COLO668 (cell line): Measurements from ENCODE around the gene EFTUD2.
A peak's percentile ranks its signal among the peaks of the same experiment; 100 is the strongest.

Source experiments
- DNase-seq: peaks from one replicate; lab custom pipeline; 2025; ENCODE audit not compliant: unreplicated experiment; lab: John Stamatoyannopoulos, UW

Gene EFTUD2

DNA sequence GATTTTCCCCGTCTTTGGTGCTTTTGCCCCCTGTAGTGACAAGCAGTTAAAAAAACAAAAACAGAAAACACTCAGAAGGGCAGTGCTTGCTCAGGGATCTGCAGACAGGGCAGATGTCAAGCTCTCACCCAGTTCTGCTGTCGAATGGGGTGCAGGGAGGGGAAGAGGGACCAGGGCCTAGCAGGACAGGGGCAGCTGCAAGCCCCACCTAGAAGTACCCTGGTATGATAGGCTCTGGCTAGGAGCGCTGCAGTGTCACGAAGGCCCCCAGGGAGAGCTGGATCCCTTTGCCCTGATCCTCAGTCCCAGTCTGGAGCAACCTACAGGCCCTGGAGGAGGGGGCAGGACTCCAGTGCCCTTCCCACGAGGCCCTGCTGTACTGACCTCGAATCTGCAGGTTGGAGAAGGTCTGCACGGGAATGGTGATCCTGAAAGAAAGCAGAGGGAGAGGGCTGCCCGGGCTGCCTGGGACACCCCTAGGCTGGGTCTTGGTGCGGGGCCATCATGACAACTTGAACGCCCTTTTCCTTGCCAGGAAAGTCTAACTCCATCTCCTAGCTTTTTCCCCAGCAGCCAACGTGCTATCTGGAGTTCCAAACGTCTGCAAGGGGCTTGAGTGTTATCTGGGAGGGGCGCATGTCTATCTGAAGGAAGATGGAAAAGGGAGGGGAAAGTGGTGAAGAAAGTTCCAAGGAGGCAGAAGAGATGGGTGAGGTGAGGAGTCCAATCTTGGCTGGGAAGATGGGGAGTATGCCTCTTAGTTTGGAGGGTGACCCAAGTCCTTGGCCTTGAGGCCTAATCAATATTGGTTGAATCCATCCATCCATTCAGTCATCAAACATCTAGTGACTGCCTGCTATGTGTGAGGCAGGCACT is 11.2 kb upstream of the EFTUD2 start:
- no peak for DNase-seq

DNA sequence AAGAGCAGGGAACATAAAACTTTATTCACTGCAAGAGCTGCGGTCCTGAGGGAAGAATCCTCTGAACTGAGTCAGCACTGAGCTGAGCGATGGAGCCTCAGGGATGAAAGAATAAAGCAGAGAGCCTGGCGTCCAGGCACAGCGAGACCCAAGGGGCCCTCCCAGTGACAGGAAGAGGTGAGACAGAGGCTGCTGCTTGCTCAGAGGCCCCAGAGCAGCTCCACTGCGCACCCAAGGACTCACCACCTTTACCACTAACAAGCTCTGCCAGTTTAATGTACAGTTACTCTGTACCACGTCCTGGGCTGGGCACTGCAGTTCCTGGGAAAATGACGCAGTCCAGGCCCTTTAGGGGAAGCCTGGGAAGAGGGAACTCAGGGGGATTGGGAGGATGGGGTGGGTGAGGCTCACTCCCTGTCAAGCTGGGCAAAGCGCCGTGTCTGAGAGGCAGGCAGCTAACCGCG is 10.5 kb upstream of the EFTUD2 start:
- DNase-seq = no peak

DNA sequence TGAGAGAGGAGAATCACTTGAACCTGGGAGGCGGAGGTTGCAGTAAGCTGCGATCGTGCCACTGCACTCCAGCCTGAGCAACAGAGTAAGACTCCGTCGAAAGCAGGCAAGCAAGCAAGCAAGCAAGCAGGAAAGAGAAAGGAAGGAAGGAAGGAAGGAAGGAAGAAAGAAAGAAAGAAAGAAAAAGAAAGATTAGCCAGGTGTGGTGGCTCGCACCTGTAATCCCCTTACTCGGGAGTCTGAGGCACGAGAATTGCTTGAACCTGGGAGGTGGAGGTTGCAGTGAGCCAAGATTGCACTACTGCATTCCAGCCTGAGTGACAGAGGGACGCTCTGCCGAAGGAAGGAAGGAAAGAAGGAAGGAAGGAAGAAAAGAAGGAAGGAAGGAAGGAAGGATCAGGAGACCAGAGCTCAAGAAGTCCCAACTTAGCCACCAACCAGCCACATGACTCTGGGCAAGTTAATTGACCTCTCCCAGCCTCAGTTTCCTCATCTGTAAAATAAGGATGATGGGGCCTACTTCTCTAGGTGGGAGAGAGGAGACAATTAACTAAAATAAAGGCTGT is 9.6 kb upstream of the EFTUD2 start:
- no peak for DNase-seq

DNA sequence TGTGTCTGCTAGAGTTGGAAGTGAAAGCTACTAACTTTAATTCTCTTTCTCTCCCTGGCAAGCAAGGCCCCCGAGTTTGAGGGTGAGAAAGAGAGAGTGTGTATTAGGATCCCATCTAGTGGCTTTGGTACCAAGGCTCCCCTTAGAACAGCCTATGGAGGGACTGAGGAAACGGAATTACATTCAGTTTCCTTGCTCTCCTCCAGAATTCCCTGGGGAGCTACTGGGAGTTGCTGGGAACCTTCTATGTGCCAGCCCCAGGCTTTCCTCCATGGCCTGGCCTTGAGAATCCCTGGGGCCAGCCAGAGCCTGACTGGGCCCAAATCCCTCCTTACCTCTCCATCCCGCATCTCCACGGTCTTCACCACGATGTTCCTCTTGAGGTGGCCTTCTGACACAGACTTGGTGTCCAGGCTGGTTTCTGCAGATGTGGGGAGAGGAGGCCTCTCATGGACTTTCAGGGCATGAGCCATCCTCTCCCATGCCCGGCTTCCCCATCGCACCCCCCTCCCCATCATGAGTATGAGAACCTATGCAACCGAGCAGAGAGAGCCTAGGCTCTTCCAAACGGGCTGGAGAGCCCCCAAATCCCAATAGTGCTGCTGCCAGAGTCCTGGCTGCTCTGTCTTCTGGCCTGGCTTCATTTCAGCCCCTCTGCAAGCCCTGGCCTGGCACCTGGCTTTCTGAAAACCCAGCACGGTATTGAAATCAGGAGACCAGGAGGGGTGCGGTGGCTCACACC is 8.7 kb upstream of the EFTUD2 start:
- no peak for DNase-seq

DNA sequence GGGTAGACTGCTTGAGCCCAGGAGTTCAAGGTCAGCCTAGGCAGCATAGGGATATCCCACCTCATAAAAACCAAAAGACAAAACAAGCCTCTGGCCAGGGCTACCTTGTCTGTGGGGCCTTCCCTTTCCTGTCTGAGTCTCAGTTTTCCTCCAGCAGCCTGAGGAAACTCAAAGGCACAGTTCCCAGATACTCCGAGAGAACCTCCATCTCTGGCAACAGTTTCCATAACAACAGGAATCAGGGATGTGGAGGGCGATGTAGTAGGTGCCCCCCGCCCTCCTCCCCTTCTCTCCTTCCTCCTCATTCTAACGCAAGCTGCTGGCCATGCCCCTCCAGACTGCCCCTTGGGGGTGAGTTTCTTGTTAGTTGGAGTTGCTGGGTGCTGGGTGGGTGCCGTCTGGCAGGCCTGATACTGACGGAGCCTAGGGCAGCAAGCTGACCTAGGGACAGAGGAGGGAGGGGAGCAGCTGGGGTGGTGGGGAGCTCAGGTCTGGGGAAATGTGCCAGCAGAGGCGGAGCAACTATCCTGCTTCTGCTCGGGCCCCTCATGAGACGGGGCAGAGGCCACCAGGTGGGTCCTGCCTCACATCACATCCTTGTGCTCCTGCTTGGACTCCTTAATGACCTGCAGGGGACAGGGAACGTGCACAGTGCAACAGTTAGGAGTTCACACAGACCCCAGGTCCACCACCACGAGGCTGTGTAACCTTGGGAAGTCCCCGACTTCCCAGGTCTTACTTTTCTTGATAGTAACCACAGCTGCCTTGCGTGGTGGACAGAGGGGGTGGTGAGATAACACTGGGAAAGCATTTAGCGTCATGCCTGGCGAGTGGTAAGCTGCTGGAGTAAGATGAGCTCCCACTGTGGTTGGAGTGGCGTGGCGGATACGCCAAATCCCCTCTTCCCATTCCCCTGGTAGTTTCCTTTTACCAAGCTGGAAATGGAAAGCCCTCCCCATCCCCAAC is 7.8 kb upstream of the EFTUD2 start:
- no peak for DNase-seq

DNA sequence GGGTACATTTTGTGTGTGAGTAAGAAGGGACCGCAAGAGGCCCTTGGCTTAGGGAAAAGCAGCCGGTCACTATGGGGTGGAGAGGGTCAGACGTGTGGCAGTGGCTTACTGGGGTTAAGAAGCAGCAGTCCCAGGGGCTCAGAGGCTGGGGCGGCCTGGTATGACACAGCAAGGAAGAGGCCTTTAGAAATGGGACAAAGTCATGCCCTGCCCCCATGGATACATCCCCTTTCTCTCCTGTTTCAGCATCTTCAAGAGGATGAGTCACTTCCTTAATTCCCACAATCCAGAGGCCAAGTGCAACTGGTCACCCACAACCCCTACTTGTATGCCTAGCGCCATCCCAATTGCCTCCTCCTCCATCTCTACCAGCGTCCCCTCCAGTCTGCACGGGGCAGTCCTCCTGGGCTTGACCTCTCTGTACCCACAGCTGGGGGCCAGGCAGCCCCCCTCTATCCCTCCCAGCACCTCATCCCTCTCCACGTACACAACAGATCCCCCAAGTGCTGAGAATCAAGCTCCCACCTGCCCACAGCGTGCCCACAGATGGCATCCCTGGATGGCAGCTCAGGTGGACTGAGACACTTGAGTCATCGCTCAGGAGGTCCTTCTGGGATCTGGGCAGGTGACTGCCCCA is 6.9 kb upstream of the EFTUD2 start:
- no peak for DNase-seq

DNA sequence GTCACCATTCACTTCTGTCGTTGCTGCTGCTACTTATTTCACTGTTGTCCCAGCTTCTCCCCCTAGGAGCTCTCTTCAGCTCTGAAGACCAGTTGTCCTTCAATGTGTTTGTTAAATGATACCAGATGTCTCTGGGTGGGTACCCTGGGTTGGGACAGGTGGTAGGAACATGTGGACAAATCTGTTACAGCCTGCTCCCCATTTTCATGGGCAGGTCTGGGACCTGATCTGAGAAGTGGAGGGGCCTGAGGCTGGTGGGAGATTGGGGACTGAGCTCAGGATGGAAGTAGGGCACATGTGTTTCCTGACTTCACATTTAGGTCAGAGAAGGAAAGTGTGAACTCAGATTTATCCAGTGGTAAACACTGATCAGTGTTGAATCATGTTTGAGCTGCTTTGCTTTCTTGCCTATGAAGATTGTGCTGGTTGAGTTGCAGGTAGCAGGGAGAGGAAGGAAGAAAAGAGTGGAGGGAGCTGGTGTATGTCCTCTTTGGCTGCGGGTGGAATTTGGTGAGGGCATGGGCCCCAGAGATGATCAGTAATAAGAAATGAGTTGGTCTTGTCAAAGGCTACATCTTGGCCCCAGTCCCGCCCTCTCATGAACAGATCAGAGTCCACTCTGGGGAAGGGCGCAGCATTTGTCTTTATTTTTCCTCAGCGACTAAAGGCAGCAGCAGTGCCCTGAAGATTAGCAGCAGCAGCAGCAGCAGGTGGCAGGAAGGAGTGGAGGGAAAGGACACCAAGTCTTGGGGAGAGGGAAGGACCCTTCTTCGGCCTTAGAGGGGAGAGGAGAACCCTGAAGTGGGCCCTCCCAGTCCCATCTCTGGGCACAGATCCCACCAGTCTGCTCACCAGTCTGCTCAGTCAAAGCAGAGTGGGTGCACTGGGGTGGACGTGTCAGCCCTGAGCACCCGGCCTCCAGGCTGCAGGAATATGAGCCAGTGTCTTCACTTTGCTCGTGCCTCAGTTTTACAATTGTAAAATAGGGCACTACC is 6.1 kb upstream of the EFTUD2 start:
- DNase-seq = no peak

DNA sequence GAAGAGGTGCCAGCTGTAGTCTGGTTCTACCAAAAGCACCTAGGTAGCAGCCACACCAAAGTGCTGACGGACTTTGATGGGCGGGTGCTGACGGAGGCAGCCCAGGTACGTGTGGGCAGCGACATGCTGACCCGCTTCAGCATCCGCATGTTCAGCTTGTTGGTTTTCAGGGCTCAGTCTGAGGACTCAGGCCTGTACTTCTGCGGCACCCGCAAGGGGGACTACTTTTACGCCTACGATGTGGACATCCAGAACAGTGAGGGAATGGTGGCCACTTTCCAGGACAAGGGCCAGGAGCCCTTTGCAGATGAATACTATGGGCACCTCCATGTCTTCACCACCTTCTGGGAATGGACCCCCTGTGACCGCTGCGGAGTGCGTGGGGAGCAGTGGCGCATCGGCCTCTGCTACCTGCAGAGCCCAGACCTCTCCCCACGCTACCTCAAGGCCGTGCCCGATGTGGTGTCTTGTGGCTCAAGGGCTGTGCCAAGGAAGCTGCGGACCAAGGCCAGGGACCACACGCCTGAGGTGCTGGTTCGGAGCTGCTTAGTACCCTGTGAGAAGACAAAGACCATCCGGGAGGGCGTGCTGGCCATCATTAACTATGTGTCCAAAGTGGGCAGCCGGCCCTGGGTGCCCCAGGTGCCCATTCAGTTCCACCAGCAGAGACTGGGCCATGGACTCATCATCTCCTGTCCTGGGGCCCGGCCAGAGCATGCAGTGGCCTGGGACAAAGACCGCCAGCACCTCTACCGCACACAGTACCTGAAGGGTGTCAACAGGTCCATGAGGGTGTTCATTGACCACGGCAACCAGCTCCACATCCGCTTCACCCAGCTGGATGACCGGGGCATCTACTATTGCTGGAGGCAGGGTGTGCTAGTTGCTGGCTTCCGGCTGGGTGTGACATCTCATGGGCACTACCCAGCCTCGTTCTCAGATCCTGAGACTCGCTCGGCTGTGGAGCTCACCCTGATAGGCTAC is 5.0 kb upstream of the EFTUD2 start:
- no peak for DNase-seq

DNA sequence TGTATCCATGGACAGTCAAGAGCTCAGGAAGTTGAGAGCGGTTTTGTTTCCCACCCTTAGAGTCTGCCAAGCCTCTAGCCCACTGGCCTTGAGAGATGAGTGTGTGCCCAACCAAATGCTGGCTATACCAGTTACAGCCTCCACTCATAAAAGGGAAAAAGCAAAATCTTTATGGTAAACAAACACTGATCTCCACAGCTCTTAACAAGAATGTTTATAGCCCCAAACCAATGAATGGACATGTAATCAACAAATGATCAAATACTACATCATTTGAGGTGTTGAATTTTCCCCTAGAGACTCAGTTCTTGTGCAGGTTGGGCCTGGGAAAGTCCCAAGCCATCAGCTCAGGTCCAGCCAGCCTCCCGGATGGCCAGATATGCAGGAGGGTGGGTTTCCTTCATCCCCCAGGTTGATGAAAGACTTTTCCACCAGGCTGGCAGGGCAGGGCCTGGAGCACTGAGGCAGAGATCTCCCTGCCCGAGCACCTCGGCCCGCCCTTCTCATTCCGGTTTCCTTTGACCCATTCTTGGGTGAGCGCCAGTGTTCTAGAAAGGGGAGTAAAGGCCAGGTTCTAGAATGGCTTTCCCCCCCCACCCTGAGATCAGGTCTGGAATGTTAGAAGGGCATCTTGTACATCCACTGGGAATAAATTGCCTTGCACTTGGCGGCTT is 3.9 kb upstream of the EFTUD2 start:
- no peak for DNase-seq

DNA sequence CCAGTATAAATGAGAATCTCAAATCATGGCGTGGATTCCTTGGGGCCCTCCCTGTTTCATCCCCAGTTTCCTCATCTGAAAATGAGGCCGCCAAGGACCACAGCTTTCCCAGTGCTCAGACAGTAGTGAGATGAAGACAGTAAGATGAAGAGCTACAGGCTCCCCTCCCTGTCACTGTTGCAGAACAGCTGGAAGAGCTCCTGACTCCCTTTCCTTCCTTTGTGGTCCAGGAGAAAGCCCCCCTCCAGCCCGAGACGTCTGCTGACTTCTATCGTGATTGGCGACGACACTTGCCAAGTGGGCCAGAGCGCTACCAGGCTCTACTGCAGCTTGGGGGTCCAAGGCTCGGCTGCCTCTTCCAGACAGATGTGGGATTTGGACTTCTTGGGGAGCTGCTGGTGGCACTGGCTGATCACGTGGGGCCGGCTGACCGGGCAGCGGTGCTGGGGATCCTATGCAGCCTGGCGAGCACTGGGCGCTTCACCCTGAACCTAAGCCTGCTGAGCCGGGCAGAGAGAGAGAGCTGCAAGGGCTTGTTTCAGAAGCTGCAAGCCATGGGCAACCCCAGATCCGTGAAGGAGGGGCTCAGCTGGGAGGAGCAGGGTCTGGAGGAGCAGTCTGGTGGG is 3.0 kb upstream of the EFTUD2 start:
- no peak for DNase-seq

DNA sequence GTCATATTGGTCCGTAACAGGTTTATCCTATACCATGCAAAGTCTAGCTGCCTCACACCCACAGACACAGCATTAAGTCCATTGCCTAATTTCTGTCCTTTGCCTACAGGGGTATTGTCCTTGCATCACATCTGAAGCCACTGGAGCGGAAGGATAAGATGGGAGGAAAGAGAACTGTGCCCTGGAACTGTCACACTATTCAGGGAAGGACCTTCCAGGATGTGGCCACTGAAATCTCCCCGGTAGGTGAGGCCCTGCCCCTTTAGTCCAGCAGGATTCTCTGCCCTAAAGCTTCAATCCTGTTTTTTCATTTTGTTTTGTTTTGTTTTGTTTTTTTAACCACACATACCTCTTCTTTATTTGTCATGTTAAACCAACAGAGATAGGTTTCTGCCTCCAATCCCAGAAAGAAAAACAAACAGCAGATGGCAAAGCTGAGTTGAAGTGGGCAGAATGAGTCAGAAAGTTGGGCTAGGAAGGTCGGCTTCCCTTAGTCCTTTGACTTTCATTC is 2.2 kb upstream of the EFTUD2 start:
- peak; percentile 16 for DNase-seq

DNA sequence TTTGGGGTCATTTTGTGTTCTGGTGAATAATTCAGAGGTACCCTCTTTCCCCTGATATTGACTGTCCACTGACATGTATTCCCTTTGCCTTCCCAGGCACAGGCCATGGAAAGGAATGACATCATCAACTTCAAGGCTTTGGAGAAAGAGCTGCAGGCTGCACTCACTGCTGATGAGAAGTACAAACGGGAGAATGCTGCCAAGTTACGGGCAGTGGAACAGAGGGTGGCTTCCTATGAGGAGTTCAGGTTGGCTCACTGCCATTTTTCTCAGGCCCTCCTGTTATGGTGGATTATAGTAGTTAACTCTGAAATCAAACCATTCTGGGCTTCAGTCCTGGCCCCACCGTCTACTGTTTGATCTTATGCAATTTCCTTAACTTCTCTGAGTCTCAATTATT is 1.6 kb upstream of the EFTUD2 start:
- DNase-seq = no peak

DNA sequence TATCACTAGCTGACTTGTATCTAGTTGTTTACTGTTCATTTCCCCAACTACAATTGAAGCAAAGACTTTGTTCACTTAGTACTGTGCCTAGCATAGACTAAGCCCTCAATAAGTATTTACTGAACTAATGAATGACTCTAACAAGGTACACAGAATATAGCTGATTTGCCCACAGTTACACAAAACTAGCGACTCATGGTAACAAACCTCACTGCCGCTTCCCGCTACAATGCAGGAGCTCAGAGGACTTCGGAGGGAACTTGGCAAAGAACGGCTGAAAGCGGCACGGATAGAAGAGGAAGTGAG is 524 bp downstream of the EFTUD2 start:
- DNase-seq = no peak

DNA sequence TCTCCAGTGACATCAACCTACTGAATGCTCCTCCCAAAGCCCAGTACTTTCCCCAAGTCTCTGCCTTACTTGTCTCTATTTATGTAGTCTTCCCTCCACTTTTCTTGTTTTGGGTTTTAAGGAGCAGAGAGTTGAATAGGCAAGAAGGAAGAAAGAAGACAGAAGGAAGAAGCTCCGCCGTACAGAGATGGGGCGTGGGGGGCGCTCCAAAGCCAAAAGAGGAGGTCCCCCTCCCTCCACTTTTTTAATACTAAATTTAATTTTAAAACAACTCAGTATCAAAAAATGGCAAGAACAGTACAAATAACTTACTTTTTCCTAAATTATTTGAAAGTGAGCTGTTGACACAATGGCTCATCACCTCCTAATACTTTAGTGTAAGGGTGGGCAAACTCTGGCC is 4.6 kb downstream of the EFTUD2 start:
- no peak for DNase-seq

DNA sequence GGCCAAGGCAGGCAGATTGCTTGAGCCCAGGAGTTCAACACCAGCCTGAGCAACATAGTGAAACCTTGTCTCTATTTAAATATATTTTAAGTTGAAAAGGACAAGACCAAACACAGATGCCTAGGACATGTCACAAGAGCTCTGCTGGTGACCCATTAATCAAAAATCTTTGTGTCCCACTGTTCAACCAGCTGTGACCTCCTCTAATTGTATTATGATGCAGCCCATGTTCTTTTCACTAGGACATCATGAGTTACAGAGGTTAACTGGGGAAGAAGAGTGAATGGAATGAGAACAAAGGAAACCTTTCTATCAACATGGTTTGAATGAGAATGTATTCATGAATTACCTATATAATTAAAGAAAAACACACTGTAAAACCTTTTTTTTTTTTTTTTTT is 7.0 kb downstream of the EFTUD2 start:
- DNase-seq = no peak

DNA sequence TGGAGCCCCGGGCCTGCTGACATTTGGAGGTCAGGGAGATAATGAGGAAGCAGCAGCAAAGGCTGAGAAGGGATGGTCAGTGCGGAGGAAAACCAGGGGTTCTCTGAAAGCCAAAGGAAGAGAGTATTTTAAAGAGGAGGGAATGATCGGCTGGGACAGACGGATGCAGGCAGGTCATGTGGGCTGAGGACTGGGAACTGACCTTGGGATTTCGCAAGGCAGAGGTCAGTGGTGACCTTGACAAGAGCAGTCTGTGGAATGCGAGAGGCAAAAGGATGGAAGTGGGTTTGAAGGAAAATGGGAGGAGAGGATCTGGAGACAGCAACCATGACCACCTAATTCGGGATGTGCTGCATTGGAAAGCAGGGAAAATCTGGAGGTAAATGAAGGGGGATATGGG is 10.2 kb downstream of the EFTUD2 start:
- DNase-seq = no peak
